Stimulated activated CD4-positive, alpha-beta T cell treated with anti-CD3 and anti-CD28 coated beads, Interleukin-1b, Interleukin-23, amount 100 ng/mL, for 48 hours (primary cell): ENCODE measurements around the gene TMEM107.

Experiments used
- DNase-seq: peaks from one replicate; pipeline ENCODE4 v3.0.0-alpha.2; 2020

The TMEM107 gene

DNA sequence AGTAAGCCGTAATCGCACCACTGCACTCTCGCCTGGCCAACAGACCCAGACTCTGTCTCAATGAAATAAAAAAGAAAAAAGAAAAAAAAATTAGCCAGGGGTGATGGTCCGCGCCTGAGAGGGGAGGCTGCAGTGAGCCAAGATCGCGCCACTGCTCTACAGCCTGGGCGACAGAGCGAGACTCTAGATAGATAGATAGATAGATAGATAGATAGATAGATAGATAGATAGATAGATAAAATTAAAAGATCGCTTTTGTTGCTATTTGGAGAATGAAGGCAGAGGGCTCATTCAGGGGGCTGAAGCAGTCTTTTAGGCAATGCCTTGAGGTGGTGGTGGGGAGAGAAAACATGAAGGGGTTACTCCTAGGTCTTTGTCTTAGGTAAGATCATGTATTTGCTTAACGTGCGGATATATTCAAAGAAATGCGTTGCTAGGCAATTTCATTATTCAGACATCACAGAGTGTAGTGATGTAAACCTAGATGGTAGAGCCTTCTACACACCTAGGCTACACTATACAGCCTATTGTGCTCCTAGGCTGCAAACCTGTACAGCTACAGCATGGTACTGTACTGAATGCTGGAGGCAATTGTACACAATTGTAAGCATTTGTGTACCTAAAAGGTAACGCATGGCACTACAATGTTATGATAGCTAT, 47.9 kb downstream of the TMEM107 start:
- no peak for DNase-seq

DNA sequence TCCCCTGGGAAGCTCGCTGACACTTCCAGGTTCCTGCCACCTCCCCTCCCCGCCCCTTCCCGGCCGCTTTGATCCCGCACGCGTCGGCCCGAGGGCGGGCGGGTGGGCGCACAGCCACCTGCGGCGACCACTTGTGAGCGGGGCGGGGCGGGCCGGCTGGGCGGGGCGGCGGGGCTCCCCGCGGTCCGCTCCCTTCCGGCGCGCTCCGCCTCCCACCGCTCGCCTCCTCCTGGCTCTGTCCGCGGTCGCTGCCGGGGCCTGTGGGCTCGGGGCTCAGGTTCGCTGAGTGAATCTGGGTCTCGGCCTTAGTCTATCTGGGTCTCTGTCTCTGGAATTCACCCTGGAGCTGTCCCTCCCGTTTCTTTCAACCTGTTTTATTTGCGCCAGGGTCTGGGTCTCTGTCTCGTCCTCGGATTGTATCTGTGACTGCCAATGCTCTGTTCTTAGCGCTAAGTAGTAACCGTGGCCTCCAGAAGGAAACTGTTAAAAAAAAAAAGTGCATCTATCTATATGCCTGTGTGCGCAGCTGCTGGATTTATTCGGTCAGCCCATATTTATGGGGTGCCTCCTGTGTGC, 49.6 kb downstream of the TMEM107 start:
- no peak for DNase-seq

DNA sequence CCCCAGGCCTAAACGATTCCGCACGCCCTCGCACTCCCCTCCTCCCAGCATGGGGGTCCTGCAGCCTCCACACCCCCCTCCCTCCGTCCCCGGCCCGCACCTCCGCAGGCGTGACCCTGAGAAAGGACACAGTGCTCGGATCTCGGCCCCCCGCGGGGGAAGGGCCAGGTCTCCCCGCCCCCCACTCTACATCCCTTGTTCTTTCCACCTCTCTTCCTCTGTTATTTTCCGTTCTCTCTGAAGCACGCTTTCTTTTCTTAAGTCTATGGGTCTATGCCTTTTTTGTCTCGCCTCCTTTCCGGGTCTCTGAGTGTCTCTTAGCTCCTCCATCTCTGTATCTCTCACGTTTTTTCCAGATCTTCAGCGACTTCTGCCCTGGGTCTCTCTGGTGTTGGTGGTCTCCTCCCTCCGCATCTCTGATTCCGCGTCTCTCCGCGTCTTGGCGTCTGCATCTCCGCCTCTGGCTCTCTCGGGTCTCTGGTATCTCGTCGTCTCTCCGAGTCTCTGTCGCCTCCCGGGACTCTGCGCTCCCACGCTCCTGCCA, 50.2 kb downstream of the TMEM107 start:
- DNase-seq: no peak

DNA sequence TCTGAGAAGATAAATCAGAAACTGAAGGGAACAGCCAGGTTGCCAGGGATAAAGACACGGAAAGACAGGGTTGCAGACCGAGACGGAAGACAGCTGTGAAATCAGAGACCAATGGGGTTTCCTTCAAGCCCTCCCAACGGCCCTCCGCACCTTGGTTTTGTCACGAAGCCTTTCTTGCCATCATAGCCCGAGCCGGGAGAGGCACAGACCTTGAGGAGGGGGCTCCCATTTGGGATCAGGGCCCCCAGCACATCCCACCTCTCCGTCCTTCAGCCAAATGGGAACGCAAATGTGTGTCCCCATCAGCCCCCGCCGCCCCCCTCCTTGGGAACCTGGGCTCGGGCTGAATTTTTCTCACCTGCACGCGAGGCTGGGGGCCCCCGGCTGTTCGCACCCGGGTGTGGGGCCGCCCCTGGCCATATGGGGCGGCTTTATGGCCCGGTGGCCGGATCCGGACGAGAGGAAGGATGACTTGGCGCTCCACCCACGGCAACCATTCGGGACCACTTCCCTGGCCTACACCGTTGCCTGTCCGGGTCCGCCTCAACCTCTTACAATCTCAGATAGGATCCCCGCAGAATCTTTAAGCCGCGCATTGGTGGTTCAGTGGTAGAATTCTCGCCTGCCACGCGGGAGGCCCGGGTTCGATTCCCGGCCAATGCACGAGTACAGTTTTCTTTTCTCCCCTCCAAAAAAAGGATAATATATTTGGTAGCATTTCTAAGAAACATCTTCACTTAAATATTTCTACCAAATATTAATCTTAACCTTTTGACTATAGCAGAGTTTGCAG, 50.8 kb downstream of the TMEM107 start:
- DNase-seq: peak; percentile 90

DNA sequence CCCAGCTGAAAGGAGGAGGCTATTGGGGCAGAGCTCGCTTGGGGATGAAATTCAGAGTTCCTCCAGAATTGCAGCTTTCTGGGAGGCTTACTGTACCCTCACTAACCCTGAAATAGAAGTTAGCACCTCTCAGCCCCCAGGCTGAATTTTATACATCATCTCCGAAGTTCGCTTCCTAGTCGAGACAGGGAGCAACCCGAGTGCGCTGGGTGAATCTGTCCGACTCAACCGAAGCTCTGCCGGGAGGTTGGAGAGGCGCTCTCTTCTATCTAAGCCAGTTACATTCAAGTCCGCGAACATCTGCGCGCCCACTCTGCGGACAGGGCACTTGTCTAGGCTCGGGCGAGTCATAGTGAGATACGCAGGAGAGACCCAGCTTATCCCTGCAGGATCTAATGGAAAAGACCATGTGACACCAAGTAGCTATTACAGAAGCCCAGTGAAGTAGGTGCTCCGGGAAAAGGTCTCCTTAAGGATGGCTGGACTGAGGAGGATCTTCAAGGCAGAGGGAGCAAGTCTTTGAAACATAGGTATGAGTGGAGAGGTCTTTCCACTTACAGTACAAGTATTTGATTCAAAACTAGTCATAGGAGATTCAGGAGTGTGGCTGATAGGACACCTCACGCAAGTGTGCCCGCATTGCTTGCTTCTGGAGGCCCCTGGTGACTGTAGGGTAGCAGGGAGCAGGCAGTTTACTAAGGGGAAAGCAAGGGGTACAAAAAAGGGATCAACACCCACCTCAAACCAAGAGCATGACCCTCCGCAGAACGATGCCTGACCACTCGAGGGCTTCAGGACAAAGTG, 51.6 kb downstream of the TMEM107 start:
- DNase-seq: peak; percentile 31

DNA sequence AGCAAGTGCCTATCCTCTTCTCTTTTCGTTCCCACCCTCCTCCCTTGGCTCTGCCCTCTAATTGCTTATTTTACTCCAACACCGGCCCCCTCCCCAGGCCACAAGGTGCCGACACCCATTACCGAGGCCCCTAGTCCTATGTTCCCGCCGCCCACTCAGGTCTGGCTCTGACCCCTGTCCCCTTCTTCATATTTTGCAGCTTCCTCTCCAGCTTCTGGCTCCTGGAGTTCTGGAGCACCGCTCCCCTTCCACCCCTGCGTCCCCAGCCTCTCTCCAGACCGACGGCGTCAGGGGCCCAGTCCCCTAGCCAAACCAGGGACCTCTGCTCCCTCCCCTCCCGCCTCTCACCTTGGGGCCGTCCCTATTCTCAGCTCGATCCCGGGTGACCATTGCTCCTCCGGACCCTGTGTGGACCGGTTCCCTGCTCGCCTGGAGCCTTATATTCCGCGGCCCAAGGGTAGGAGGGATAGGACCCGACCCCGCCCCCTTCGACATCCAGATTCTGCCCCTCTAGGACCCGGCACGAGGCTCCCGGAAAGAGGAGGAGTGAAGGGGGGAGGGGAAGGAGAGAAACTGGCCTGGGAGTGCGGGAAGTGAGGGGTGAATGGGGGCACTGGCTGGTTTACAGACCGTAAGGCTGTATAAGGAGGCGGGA, 52.4 kb downstream of the TMEM107 start, which contains the start of gene HES7:
HES7 (minus strand) TSS at position 412 of the 655 bp plus-strand sequence; CDS start at position 390, 22 bp downstream.
- DNase-seq: no peak

DNA sequence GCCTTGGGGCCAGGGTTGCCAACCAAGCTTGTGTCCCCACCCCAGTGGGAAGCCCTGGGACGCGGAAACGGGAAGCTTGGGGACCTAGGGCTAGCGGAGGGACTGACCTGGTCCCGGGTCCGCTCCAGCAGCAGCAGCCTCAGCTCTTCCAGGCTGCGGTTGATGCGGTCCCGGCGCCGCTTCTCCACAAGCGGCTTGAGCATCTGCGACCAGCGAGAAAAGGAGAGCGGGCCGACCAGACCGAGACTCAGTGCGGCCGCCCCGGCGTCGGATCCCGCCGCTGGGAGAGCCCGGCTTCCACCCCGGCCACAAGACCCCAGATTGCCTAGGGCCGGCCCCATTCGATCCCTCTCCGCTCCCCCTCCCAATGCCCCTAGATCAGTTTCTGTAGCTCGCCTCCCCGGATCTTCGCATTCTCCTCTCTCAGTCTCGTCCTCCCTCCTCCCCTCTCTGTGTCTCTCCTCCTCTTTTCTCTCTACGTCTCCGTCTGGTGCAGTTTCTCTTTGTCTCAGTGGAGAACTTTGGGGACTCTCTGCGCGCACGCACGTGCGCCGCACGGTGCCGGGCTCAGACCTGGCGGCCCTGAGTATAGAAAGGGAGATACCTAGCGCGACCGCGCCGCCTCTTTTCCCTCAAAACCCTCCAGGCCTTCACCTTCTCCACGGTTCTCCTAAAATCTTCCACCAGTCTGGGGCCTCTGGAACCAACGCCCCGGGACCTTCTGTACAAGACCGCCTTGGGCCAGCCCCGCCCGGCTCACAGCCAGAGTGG, 53.1 kb downstream of the TMEM107 start:
- DNase-seq: peak; percentile 53
